OCI-LY3 (cell line): ENCODE data around the gene TNFSF12.

Experiments
- H2AFZ ChIP-seq: fragments of 200-600, 300-600 bp; shearing (Covaris generic); 2 replicates; pipeline ENCODE4 v1.6.0; 2014; ENCODE audit warnings: antibody characterized with exemption, low read depth, low read length
- H3K27ac ChIP-seq: fragments of 200-600, 300-600 bp; sonication (generic); 2 replicates; pipeline ENCODE4 v1.5.1; 2014; ENCODE audit warnings: mild to moderate bottlenecking, low read length, moderate library complexity, mixed read lengths
- H3K27me3 ChIP-seq: fragments of 200-600, 300-600 bp; sonication (generic); 2 replicates; pipeline ENCODE4 v1.6.1; 2014; ENCODE audit warnings: low read depth, low read length, mixed read lengths
- H3K36me3 ChIP-seq: fragments of 200-600, 300-600 bp; sonication (generic); replicated peaks from 2 replicates; pipeline ENCODE3; 2014; ENCODE audit warnings: low read depth, low read length, mixed read lengths
- H3K4me1 ChIP-seq: fragments of 300-600, 200-600 bp; sonication (generic); 2 replicates; pipeline ENCODE4 v1.6.1; 2014; ENCODE audit warnings: low read length, mixed read lengths
- H3K4me2 ChIP-seq: fragments of 200-600, 300-600 bp; sonication (generic); 2 replicates; pipeline ENCODE4 v1.6.1; 2014; ENCODE audit warnings: low read length, mixed read lengths
- H3K4me3 ChIP-seq: fragments of 300-600, 200-600 bp; sonication (generic); 2 replicates; pipeline ENCODE4 v1.5.1; 2014; ENCODE audit warnings: antibody characterized with exemption, mild to moderate bottlenecking, low read length, moderate library complexity
- H3K79me2 ChIP-seq: fragments of 300-600, 200-600 bp; shearing (Covaris generic); 2 replicates; pipeline ENCODE4 v1.6.1; 2014; ENCODE audit warnings: mild to moderate bottlenecking, low read length, mixed read lengths
- H3K9ac ChIP-seq: fragments of 300-600, 200-600 bp; shearing (Covaris generic); 2 replicates; pipeline ENCODE4 v1.6.0; 2014; ENCODE audit warnings: mild to moderate bottlenecking, low read length, moderate library complexity
- H3K9me3 ChIP-seq: fragments of 200-600, 300-600 bp; shearing (Covaris generic); 2 replicates; pipeline ENCODE4 v1.6.1; 2014; ENCODE audit warnings: low read length, mixed read lengths; ENCODE audit not compliant: insufficient read depth
- H4K20me1 ChIP-seq: fragments of 200-600, 300-600 bp; sonication (generic); 2 replicates; pipeline ENCODE4 v1.6.1; 2016; ENCODE audit warnings: low read length, mixed read lengths; ENCODE audit not compliant: insufficient read depth
- CTCF ChIP-seq: fragments of 200-600, 300-600 bp; sonication (generic); IDR thresholded peaks from 2 replicates; pipeline ENCODE4 v1.5.1; 2014; ENCODE audit warnings: antibody characterized with exemption, low read length, low read depth
- EZH2phosphoT487 ChIP-seq: fragments of 200-600 bp; shearing (Covaris generic); IDR thresholded peaks from 2 replicates; pipeline ENCODE4 v1.6.1; 2018; ENCODE audit warnings: antibody characterized with exemption, mixed run types, low read depth

Gene TNFSF12

GRCh38 chr17:7548585-7549400, at the start of gene TNFSF12:
TNFSF12 (plus strand) TSS chr17:7549058; CDS start chr17:7549154, 96 bp downstream.
- no peaks in the 10 kb centered on the region for H3K9me3 ChIP-seq
- H3K4me2 ChIP-seq: peak within 1 kb of the TSS; percentile 63
- no peak within 1 kb of the TSS for H3K27ac ChIP-seq
- peak within 1 kb of the TSS; percentile 74 for H3K9ac ChIP-seq
- H3K27me3 ChIP-seq: peaks cover 3% of the 10 kb centered on the region; the same call in 1 of the 2 replicates
- peaks cover 36% of the 10 kb centered on the region for H3K4me1 ChIP-seq
- H2AFZ ChIP-seq: peak within 1 kb of the TSS; percentile 61
- H4K20me1 ChIP-seq: no peaks in the 10 kb centered on the region
- no peaks in the 10 kb centered on the region for H3K36me3 ChIP-seq
- peak within 1 kb of the TSS; percentile 86 for H3K4me3 ChIP-seq
- TF ChIP-seq EZH2phosphoT487: no peak
- TF ChIP-seq CTCF: no peak
- no peaks in the 10 kb centered on the region for H3K79me2 ChIP-seq

GRCh38 chr17:7499161-7499560, 49.7 kb upstream of the TNFSF12 start:
- H3K9ac ChIP-seq: no peak overlapping the region
- no peak for TF ChIP-seq EZH2phosphoT487
- no peak for TF ChIP-seq CTCF
- H3K4me1 ChIP-seq: no peaks in the 10 kb centered on the region
- H3K27ac ChIP-seq: no peak overlapping the region
- peaks cover 18% of the 10 kb centered on the region for H3K79me2 ChIP-seq
- no peak overlapping the region for H3K4me2 ChIP-seq
- no peaks in the 10 kb centered on the region for H3K27me3 ChIP-seq
- H3K9me3 ChIP-seq: no peaks in the 10 kb centered on the region
- no peak overlapping the region for H3K4me3 ChIP-seq
- H3K36me3 ChIP-seq: peaks cover 50% of the 10 kb centered on the region
- H4K20me1 ChIP-seq: peaks cover 7% of the 10 kb centered on the region; the same call in 1 of the 2 replicates
- H2AFZ ChIP-seq: no peak overlapping the region

- Histone ChIP-seq H3K36me3 (peaks cover 53% of the 10 kb centered on the region), H4K20me1 (no peaks in the 10 kb centered on the region)
Observed at GRCh38 chr17:7501729-7502128, 47.1 kb upstream of the TNFSF12 start.

More at GRCh38 chr17:7501729-7502128, 47.1 kb upstream of the TNFSF12 start:
- no peaks in the 10 kb centered on the region for H3K4me1 ChIP-seq
- H3K9ac ChIP-seq: no peak overlapping the region
- H3K27me3 ChIP-seq: no peaks in the 10 kb centered on the region
- H2AFZ ChIP-seq: no peak overlapping the region
- H3K4me2 ChIP-seq: no peak overlapping the region
- TF ChIP-seq CTCF (no peak), EZH2phosphoT487 (no peak)
- H3K27ac ChIP-seq: no peak overlapping the region
- no peaks in the 10 kb centered on the region for H3K9me3 ChIP-seq
- H3K4me3 ChIP-seq: no peak overlapping the region
- no peaks in the 10 kb centered on the region for H3K79me2 ChIP-seq
